DMS114 treated with DMSO at 0.1 percent for 48 hours (cell line): ENCODE results near the gene PTPRM.

Experiments
- DNase-seq: peaks from one replicate; lab custom pipeline; 2025; ENCODE audit not compliant: unreplicated experiment; lab: John Stamatoyannopoulos, UW

Gene PTPRM

DNA sequence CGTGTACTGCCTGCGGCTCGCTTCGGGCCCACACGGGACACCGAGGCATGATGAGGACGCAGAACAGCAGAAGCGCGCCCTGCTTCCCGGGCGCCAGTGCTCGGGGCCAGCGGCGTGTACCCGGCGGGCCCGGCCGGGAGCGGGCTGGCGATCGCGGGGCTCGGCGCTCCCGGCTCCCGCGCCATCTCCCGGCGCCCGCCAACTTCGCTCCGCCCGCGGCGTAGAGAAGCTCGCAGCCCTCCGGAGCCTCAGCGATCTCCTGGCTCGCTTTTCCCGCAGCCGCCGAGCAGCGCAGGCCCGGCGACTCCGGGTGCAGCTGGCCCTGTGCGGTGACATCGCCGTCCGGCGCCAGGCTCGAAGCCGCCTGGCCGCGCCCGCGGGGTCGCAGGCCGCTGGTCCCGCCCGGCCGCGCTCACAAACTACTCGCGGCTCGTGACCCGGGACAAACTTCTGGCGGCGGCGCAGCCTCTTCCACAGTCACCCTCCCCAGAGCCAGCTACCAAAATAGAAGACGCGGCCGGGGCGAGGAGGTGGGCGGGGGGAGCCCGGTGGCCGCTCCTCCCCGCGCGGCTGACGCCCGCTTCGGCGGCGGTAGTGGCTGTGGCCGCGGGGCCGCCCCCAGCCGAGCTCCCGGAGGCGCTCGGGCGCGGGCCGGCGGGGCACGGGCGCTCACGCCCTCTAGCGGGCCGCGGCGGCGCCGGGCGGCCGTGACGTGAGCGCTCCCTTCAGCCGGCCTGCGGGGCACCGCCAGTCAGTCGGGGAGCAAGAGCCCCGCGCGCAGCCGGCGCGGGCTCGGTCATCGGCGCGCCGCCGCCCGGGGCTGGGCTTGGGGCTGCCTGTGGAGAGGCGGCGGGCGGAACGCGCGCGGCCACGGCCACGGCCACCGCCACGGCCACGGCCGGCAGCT is at the start of gene PTPRM:
PTPRM (plus strand) TSS at position 750 of the 907 bp plus-strand sequence. CDS start 503 bp downstream, outside the sequence.
- peak; percentile 34 for DNase-seq

DNA sequence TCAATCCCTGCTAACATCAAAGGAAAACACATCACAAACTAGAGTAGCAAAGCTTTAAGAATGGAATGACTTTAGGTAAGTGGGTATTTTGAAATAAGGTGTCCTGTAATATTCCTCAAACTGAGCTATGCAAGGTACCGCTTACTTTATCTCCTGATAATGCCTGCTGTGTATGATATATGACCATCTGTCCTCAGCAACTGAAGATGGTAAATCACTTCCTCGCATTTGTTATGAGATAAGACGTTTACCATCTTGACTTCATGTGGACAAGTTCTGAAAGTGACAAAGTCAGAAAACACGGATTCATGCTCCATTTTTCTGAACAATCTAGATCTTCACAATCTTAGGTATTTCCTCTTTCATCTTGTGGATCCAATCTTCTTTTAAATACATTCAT is 49.3 kb upstream of the PTPRM start:
- no peak for DNase-seq

DNA sequence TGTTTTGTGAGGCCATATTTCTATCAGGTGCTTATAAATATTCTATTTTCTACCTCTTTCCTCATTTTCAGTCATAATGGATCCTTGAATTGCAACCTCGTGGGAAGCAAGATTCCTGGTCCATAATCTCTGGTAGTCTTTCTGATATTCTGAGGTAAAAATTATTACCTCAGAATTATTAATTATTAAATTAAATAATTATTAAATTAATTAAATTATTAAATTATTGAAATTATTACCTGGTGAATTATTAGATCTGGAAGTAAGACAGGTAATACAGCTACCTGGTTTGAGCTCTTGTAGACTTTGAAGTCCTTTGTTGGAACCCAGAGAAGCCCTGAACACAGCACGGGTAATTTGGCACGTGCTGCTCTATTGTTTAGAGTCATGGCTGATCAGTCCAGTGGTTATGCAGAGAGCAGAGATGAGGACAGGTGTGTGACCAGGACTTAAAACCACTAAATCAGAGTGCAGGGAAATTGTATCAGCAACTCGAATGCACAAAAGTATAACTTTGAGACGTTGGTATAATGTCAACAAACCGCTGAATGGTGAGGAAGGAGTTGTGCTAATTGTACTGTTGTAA is 46.8 kb upstream of the PTPRM start:
- no peak for DNase-seq

GRCh38 chr18:7521226-7521856 is 45.8 kb upstream of the PTPRM start:
- no peak for DNase-seq

GRCh38 chr18:7523772-7524171 is 43.3 kb upstream of the PTPRM start:
- no peak for DNase-seq

DNA sequence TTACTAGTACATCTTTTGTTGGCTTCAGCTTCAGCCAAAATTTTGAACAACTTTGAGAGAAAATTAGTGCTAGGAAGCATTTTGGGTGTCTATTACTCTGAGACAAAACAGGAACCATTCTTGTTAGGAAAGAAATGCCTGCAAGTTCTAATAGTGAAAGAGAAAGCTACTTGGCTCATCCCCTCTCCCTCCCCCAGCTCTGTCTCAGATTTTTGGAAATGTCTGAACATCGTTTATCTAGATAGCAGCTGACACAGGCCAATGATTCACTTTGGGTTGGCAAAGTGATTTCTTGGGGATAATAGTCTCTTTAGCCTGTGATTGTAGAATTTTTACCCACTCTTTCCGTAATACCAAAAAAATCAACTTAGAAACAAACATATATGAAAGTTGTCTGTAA is 42.3 kb upstream of the PTPRM start:
- DNase-seq = no peak

DNA sequence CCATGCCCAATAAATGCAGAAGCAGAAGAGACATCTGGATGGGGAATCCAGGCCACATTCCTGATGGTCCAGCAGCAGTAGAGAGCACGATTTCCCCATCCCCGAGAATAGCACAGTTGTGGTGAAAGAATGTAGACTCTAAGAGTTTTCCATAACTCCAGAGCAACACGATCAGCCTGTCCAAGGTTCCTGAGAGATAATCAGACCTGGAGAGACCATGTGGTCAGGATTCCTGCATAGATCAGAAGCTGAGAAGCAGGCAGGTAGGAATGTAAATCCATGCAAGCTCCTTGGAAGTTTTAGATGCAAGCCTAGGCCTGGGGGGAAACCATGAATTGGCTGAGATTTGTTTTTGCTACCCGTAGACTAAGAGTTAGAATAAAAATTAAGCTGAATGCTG is 34.2 kb upstream of the PTPRM start:
- DNase-seq = no peak

DNA sequence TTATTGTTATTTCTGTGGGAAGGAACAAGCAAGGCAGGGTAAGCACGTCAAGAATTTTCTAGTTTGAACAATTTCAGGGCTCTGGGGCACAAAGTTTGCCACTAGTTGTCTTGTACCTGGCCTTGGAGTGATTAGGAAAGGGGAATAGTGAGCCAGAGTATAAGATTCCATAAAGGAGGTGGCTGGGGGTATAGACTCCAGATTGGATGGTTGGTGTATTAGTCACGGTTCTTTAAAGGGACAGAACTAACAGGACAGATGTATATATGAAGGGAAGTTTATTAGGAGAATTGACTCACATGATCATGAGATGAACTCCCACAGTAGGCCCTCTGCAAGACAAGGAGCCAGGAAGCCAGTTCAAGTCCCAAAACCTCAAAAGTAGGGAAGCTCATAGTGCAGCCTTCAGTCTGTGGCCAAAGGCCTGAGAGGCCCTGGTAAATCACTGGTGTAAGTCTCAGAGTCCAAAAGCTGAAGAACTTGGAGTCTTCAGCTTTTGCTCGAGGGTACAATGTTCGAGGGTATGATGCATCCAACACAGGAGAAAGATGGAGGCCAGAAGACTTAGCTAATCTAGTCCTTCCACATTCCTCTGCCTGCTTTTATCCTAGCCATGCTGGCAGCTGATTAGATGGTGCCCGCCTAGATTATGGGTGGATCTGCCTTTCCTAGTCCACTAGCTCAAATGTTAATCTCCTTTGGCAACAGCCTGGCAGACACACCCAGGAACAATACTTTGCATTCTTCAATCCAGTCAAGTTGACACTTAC is 31.5 kb upstream of the PTPRM start:
- DNase-seq = no peak

GRCh38 chr18:7537145-7537544 is 30.0 kb upstream of the PTPRM start:
- no peak for DNase-seq

DNA sequence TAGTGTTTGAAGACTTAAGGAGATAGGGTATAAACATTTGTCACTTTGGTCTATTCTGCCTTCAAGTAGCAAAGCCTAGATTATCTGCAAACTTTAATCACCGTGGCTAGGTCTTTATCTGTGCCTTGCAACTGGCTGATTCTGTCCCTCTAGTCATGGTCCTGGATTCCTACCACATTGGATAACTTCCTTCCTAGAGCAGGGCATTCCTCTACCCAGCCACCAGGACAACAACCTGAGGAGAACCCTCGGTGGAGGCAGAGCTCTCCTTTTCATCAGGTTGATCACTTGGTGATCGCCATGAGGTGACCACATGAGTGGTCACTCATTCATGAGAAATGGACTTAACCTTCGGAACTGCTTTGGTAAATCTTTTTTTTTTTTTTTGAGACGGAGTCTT is 25.3 kb upstream of the PTPRM start:
- no peak for DNase-seq

DNA sequence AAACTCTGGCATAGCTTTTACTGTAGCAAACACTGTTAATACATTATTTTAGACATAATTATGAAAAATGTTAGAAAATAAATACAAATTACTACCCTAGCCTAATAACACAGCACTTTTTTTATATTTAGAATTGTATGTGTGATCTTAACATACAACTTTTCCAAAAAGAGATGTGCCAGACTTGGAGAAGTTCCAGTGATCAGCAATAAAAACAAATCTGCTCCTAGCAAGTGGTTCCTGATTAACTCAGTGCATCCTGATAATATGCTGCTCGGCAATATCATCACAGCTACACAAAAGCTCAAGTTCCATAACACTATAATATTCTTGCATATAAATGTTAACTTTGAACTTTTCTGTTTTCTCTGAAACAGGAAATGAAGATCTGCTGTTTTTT is 22.4 kb upstream of the PTPRM start:
- DNase-seq = no peak

DNA sequence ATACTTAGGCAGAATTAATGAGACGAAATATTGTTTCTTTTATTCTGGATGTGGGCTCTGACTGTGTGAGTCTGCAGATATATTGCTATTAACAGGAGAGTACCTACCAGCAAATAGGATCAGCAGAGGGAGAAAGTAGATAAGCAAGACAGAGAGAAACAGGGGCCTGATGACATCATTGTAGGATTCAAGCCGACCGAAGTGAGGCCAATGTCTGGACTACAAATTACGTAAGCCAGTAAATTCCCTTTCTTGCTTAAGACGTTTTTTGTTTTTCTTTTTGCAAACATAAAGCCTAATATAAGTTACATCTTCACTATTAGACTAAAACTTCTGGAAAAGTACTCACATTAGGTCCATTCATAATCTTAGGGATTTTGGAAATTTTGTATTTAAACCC is 21.4 kb upstream of the PTPRM start:
- DNase-seq = no peak

DNA sequence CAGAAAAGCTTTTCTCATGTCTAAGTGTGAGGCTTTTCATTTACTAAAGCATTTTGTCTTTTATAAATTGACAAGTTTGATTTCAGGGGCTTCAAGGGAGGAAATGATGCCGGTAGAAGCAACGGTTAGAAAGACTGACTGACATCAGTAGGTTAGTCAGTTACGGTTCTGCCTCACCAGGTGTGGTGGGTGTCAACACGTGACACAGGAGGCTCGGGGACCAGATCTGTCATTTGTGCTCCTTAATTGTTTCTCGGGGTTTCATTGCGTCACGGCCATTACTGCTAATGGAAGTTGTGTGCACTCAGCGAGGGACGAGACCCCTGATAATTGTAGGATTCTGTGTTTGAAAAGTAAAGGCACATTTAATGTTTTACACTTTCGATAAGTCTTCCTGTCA is 18.9 kb upstream of the PTPRM start:
- no peak for DNase-seq

DNA sequence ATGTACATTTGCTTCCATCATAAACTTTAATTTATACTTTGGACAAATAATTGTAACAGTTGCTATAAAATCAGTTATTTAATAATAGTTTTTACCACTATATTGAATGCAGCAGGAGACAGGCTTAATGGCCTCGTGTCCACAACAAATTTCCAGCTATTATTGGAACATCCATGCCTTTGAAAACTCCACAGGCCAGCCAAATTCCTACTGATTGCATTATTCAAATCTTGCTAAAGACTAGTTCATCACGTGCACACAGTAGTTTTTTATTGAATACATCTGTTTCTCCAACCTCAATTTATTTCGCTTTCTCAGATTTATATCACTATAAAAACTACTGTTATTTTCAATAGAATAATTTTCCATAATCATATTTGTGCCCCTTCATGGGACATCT is 18.4 kb upstream of the PTPRM start:
- DNase-seq = no peak

DNA sequence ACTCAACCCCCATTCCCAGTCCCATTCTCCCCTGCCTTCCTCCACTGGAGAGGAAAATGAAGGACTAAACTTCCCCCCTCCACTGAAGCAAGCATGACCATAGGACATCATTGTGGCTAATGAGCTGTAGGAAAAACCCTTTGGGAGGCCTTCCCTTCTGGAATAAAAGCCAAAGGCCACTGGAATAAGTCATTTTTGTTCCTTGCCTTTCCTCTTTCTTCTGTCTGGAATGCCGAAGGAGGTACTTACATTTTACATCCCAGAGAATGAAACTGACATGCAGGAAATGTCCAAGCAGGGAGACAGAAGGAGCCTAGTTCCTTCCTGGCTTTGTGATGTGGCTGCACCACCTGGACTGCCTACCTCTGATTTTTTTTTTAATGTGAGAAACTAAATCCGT is 9.1 kb upstream of the PTPRM start:
- no peak for DNase-seq

- DNase-seq = no peak
Measured at GRCh38 chr18:7558769-7559168, 8.3 kb upstream of the PTPRM start.

DNA sequence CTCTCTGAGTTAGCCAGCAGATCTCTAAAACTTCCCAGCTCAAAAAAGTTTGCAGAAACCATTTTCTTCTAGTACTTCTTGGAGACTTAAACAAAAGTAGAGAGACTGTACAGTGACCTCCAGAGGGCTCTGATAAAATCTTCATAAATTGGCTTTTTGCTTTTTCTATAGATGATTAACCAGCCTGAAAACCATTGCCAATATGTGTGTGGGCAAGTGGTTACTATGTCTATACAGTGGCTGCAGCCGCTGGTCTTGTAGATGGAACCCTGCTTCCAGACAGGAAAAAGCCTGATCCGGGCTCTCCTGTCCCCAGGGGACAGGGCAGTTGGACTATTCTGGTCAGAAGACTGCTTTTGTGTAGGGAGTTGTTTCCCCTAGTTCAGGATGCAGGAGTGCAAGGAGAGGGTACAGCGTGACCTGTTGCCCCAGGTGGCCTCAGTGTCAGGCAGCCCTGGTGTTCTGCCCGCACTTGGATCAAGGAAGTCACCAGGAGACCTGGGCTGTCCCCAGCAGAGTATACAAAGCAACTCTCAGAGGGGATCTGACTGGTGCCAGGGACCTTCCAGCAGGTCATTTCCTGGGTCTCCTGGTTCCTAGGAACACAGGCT is 7.3 kb upstream of the PTPRM start:
- no peak for DNase-seq

- no peak for DNase-seq
Measured at GRCh38 chr18:7561909-7562460, 5.1 kb upstream of the PTPRM start.

DNA sequence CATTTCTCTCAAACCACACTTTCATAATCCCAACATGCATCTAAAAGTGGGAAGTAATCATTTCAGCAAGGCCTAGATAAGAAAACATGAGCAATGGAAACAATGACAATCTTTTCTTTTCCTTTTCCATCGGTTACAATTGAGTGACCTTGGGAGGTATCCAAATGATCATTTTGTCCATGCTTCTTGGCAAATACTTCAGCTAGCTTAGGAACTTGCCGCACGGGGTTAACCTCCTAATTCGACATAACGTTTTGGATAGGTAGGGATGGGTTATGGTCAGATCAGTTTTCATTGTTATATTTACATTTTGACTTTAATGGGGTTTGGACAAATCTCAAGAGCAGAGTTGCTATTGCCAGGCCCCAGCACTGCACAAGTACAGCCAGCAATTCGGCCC is 4.6 kb upstream of the PTPRM start:
- DNase-seq = no peak

- no peak for DNase-seq
Measured at GRCh38 chr18:7565677-7566076, 1.4 kb upstream of the PTPRM start.

DNA sequence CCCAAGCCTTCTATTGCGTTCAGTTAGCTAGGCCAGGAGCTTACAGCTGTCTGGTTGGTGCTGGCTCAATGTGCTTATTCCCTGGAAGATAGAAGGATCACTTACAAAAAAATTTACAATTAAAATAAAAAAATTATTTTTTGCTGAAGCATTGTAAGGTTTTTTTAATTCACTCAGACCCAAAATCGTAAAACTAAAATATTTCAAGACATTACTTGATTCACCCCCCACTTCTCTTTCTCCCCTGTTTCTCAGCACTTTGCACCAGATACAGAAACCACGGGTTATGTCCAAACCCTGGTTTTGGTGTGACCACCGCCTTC is 911 bp upstream of the PTPRM start:
- DNase-seq = no peak
